Nephron progenitor cell (in vitro differentiated cells): ENCODE results near the gene IGSF9B.
A peak's percentile ranks its signal among the peaks of the same experiment; 100 is the strongest.

Experiments used
- DNase-seq: peaks from one replicate; pipeline ENCODE4 v3.0.0; 2021
- H3K27ac Mint-ChIP-seq: 2 replicates; pipeline ENCODE4 v1.8.0; 2021; ENCODE audit warnings: mild to moderate bottlenecking, moderate library complexity, mixed read lengths
- H3K27me3 Mint-ChIP-seq: 2 replicates; pipeline ENCODE4 v1.8.0; 2021; ENCODE audit warnings: mild to moderate bottlenecking, low read depth, mixed read lengths; ENCODE audit not compliant: poor library complexity
- H3K36me3 Mint-ChIP-seq: 2 replicates; pipeline ENCODE4 v1.8.0; 2021; ENCODE audit warnings: low read depth, mixed read lengths
- H3K4me1 Mint-ChIP-seq: 2 replicates; pipeline ENCODE4 v1.8.0; 2021; ENCODE audit warnings: mixed read lengths
- H3K4me3 Mint-ChIP-seq: 2 replicates; pipeline ENCODE4 v1.8.0; 2021; ENCODE audit warnings: mild to moderate bottlenecking, moderate library complexity, mixed read lengths
- H3K9me3 Mint-ChIP-seq: 2 replicates; pipeline ENCODE4 v1.8.0; 2021; ENCODE audit warnings: mild to moderate bottlenecking, moderate library complexity, mixed read lengths
- TF ChIP-seq, protein P1 (sequence below): fragments of 200-600 bp; sonication (generic); IDR thresholded peaks from 2 replicates; pipeline ENCODE4 v1.5.0; 2021; ENCODE audit warnings: antibody characterized with exemption

Gene IGSF9B

GRCh38 chr11:133971881-133972280 lies 15.1 kb upstream of the IGSF9B start:
- peaks cover 82% of the 10 kb centered on the region for H3K27me3 Mint-ChIP-seq
- H3K9me3 Mint-ChIP-seq: no peaks in the 10 kb centered on the region
- no peak overlapping the region for H3K4me3 Mint-ChIP-seq

GRCh38 chr11:133969112-133969511 lies 12.3 kb upstream of the IGSF9B start:
- H3K27ac Mint-ChIP-seq: no peak overlapping the region
- TF ChIP-seq, protein P1, sequence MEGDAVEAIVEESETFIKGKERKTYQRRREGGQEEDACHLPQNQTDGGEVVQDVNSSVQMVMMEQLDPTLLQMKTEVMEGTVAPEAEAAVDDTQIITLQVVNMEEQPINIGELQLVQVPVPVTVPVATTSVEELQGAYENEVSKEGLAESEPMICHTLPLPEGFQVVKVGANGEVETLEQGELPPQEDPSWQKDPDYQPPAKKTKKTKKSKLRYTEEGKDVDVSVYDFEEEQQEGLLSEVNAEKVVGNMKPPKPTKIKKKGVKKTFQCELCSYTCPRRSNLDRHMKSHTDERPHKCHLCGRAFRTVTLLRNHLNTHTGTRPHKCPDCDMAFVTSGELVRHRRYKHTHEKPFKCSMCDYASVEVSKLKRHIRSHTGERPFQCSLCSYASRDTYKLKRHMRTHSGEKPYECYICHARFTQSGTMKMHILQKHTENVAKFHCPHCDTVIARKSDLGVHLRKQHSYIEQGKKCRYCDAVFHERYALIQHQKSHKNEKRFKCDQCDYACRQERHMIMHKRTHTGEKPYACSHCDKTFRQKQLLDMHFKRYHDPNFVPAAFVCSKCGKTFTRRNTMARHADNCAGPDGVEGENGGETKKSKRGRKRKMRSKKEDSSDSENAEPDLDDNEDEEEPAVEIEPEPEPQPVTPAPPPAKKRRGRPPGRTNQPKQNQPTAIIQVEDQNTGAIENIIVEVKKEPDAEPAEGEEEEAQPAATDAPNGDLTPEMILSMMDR: no peak
- H3K9me3 Mint-ChIP-seq: no peaks in the 10 kb centered on the region
- no peaks in the 10 kb centered on the region for H3K36me3 Mint-ChIP-seq
- no peak for DNase-seq
- no peak overlapping the region for H3K4me3 Mint-ChIP-seq
- peaks cover 18% of the 10 kb centered on the region for H3K4me1 Mint-ChIP-seq
- peaks cover 88% of the 10 kb centered on the region for H3K27me3 Mint-ChIP-seq

More at GRCh38 chr11:133971881-133972280, 15.1 kb upstream of the IGSF9B start:
- no peak for DNase-seq
- H3K4me1 Mint-ChIP-seq: peaks cover 5% of the 10 kb centered on the region
- TF ChIP-seq, protein P1: no peak
- H3K36me3 Mint-ChIP-seq: no peaks in the 10 kb centered on the region
- H3K27ac Mint-ChIP-seq: no peak overlapping the region

DNA sequence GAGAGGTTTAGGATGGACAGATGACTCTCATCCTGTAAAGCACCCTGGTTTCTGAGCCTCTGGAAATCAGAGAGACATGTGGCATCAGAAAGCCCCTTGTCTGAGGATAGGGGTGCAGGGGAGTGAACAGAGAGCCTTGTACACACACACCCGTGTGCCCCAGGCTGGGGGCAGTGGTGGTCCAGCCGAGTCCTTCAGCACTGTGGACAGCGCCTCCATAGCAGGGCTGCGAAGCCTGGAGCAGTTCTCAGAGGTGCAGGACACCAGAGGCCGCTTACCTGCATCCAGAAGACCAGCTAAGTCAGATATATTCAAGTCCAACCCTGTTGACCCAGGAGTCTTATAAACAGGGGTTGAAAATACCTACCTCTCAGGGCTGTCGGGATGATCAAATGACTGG lies 11.5 kb upstream of the IGSF9B start:
- peaks cover 88% of the 10 kb centered on the region for H3K27me3 Mint-ChIP-seq
- H3K4me1 Mint-ChIP-seq: peaks cover 18% of the 10 kb centered on the region
- H3K4me3 Mint-ChIP-seq: no peak overlapping the region
- H3K9me3 Mint-ChIP-seq: no peaks in the 10 kb centered on the region
- DNase-seq: peak; percentile 84
- no peak overlapping the region for H3K27ac Mint-ChIP-seq
- no peaks in the 10 kb centered on the region for H3K36me3 Mint-ChIP-seq
- TF ChIP-seq, protein P1: no peak

GRCh38 chr11:133967599-133968238 lies 11.0 kb upstream of the IGSF9B start:
- Mint-ChIP-seq H3K36me3 (no peaks in the 10 kb centered on the region), H3K4me1 (peaks cover 18% of the 10 kb centered on the region), H3K9me3 (no peaks in the 10 kb centered on the region), H3K27ac (peak overlapping the region; percentile 51), H3K27me3 (peaks cover 89% of the 10 kb centered on the region), H3K4me3 (no peak overlapping the region)
- TF ChIP-seq, protein P1: no peak
- DNase-seq: no peak

GRCh38 chr11:133966921-133967598 lies 10.3 kb upstream of the IGSF9B start:
- Mint-ChIP-seq H3K36me3 (no peaks in the 10 kb centered on the region), H3K4me1 (peaks cover 18% of the 10 kb centered on the region), H3K4me3 (no peak overlapping the region), H3K9me3 (no peaks in the 10 kb centered on the region), H3K27ac (no peak overlapping the region), H3K27me3 (peaks cover 91% of the 10 kb centered on the region)
- peak; percentile 63 for DNase-seq
- TF ChIP-seq, protein P1: peak; percentile 24
